M059J (cell line): ENCODE results near the gene RASA3. TPM values are rescaled to one million over a fixed set of nuclear protein-coding genes. Genes with fewer than 3 reads are reported as not detected.
"Not testable (repeated sequence)": the region's sequence is repeated elsewhere in the genome, so short reads cannot be mapped to it uniquely, and the experiment has no call there.

Experiments
- DNase-seq: peaks from one replicate; pipeline ENCODE4 v3.0.0-alpha.2; 2012; ENCODE audit warnings: low read depth
- total RNA-seq: library from RNA; depleted of rRNA; stranded (reverse); fragments of >200 nt; shearing (Covaris generic); gene quantifications from 2 replicates; pipeline ENCODE4 v1.2.3, GENCODE V29; 2014

Gene RASA3
- total RNA-seq, 1 experiment from 2014 or later = 23.9 TPM

DNA sequence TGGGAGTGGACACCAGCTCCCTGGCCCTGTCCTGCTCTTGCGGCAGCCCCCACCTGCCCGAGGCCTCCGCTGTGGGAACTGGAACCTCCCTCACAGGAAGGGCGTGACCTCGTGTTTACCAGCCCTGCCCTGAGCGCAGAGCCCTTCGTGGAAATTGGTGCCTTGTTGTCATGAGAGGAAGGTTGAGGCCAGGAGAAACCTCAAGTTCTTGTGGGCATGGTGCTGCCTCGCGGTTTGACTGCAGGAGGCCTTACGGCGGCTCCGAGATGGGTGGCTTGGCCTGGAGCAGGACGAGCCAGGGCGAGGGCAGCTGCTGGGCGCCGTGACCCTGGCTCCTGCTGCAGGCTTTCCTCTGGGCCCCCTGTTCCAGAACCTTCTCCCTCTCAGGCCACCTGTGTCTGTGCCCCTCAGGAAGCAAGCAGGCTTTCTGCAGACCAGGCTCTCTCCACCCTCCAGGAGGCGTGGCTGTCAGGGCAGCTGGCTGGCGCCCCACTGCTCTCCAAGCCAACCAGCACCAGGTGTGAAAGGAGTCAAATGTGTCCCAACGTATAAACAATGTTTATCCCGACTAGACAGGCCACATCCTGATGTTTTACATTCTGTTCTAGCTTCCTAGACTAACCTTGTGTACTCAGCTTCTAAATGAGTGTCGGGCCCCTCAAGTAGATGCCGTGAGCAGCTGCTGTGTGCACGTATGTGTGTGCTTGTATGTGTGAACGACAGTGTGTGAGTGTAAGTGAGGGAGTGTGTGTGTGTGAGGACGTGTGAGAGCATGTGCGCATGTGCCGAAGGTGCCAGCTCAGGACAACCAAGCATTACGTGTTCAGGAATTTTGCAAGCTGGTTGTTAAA, 10.4 kb upstream of the RASA3 start:
- DNase-seq = no peak

- no peak for DNase-seq
Measured at GRCh38 chr13:114142137-114142550, 9.7 kb upstream of the RASA3 start.

- no peak for DNase-seq
Measured at GRCh38 chr13:114141261-114141996, 9.0 kb upstream of the RASA3 start.

- no peak for DNase-seq
Measured at GRCh38 chr13:114140906-114141250, 8.5 kb upstream of the RASA3 start.

DNA sequence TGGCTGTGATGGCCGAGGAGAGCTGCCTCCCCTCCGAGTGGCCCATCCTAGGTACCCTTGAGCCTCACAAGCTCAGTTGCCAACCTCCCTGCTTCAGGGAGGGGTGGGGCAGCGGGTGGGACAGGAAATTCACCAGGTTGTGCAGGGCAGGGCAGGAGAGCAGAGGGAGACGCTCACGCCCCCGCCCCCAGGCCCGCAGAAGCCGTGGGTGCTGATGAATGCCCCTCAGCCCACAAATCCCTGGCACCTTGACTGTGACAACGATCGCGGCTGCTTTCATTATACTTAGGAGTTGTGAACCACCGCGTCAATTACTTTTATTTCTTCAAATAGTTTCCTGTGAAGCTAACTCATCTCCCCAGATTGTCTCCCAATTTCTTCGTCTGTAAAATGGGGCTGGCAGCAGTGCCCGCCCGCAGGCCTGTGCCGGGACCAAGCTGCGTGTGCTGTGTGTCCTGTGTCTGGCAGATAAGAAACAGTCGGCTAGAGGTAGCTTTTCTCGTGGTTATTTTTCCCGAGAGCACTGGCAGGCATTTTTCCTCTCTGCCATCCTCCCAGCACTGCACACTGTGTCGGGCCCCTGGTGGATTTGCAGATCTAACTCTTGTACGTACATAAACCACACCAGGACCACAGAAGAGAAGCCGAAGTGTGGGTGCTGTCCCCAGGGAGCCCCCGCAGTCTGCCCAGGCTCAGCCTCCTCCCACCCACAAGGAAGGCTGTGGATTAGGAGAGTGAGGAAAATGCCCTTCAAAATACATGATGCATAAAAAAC, 7.9 kb upstream of the RASA3 start:
- no peak for DNase-seq

- DNase-seq = no peak
Measured at GRCh38 chr13:114136576-114136975, 4.2 kb upstream of the RASA3 start.

DNA sequence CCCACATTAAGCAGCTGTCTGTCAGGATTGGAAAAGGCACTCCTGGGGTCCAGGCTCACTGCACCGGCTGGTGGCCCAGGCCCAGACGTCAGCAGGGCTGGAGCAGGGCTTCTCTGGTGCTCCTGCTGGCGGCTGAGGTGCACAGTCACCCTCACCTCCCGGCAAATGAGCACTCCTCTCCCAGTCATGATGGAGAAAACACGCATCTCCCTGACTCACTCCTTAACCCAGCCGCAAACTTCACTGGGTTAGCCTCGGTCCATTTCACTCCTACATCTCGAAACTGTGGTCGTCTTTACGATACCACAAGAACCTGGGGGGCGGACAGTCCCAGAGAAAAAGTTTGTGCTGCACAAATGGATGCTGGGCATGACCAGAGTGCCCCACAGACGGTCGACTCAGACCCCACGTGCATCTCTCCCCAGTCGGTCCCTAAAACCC, 3.3 kb upstream of the RASA3 start:
- DNase-seq = peak; percentile 65

- peak; percentile 32 for DNase-seq
Measured at GRCh38 chr13:114134944-114135610, 2.7 kb upstream of the RASA3 start.

GRCh38 chr13:114134111-114134943, 1.9 kb upstream of the RASA3 start:
- no peak for DNase-seq

DNA sequence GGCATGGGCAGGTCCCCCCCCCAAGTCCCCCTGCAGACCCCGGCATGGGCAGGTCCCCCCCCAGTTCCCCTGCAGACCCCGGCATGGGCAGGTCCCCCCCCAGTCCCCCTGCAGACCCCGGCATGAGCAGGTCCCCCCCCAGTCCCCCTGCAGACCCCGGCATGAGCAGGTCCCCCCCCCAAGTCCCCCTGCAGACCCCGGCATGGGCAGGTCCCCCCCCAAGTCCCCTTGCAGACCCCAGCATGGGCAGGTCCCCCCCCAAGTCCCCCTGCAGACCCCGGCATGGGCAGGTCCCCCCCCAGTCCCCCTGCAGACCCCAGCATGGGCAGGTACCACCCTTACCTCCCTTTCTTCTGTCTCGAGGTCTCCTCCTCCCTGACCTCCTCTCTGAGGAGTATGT, 1.1 kb upstream of the RASA3 start:
- DNase-seq = not testable (repeated sequence)

DNA sequence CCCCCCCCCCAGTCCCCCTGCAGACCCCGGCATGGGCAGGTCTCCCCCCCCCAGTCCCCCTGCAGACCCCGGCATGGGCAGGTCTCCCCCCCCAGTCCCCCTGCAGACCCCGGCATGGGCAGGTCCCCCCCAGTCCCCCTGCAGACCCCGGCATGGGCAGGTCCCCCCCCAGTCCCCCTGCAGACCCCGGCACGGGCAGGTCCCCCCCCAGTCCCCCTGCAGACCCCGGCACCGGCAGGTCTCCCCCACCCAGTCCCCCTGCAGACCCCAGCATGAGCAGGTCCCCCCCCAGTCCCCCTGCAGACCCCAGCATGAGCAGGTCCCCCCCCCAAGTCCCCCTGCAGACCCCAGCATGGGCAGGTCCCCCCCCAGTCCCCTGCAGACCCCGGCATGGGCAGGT, 703 bp upstream of the RASA3 start:
- DNase-seq = not testable (repeated sequence)

- DNase-seq = peak; percentile 45
Measured at GRCh38 chr13:114131583-114132418, 622 bp downstream of the RASA3 start.

GRCh38 chr13:114130837-114131582, 1.4 kb downstream of the RASA3 start:
- DNase-seq = peak; percentile 94

DNA sequence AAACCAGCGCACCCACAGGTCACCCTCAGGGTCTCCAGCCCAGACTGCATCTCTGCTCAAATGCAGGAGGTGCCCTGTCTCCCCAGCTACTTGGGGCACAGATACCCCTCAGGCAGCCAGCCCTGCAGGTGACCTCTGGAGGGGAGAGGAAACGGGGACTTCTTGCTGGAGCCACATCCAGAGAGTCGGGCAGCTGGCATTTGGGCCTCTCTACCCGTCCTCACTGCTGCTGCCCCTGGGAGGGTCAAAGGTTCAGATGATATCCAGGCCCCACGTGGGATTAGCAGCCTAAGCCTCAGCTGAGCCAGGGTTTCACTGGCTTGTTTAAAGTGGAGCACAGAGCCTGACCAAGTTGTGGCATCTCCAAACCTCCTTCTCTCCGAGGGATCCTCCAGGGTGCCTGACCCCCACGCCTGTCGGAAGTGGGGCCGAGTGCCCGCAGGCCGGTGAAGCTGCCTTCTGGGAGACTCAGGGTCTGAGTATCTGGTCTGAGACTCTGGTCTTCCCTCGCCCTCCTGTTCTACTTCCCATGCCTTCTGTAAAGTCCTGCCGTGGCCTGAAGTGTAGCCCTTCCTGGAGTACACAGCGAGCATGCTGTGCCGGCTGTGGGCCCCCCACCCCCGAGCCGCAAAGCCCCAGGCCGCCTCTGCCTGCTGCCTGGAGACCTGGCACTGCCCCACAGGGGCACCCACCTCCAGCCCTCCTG, 2.1 kb downstream of the RASA3 start:
- DNase-seq = peak; percentile 27

- DNase-seq = no peak
Measured at GRCh38 chr13:114129649-114130062, 2.8 kb downstream of the RASA3 start.

- peak; percentile 93 for DNase-seq
Measured at GRCh38 chr13:114128624-114129522, 3.5 kb downstream of the RASA3 start.

DNA sequence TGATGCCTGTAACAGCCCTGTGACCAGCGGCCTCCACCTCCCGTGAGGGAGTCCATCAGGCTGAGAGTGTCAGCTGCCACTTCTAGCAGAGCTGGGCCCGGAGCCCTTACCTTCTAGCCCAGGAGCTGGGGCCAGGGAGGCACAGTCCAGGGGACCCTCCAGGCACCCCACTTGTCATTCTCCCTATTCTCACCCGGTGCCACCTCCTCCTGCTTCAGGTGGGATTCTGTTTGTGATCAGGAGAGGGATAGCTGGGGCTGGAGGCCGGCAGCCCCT, 4.1 kb downstream of the RASA3 start:
- no peak for DNase-seq
